MCF 10A (cell line): ENCODE data around the gene CA9. TPM values are rescaled to one million over a fixed set of nuclear protein-coding genes. Genes with fewer than 3 reads are reported as not detected.
A peak's percentile ranks its signal among the peaks of the same experiment; 100 is the strongest.

Source experiments
- BruUV-seq: library from RNA; stranded (reverse); fragments of 400-500 nt; replicated peaks from 2 replicates; lab custom pipeline; 2021; lab: Mats Ljungman, UMichigan
- CTCF ChIA-PET: fragments of 300-600 bp; sonication (Branson Sonifier 250); formaldehyde crosslinking; extraction: SDS; loops from one replicate; lab custom pipeline; 2021; ENCODE audit warnings: antibody characterized with exemption, inconsistent platforms; lab: Yijun Ruan, JAX
- POLR2A ChIA-PET: fragments of 300-600, 350-650 bp; sonication (Branson Sonifier 250); formaldehyde crosslinking; extraction: SDS; loops from one replicate; lab custom pipeline; 2020; ENCODE audit warnings: antibody characterized with exemption, inconsistent platforms; lab: Yijun Ruan, JAX
- DNase-seq: peaks from one replicate; pipeline ENCODE4 v3.0.0-alpha.2; 2018; ENCODE audit not compliant: unreplicated experiment
- H3K27ac Mint-ChIP-seq: one replicate; pipeline ENCODE4 v1.8.0; 2022; ENCODE audit warnings: mild to moderate bottlenecking, low read depth, mixed read lengths; ENCODE audit not compliant: unreplicated experiment
- H3K27me3 Mint-ChIP-seq: one replicate; pipeline ENCODE4 v1.8.0; 2022; ENCODE audit warnings: mixed read lengths; ENCODE audit not compliant: insufficient read depth, unreplicated experiment
- H3K36me3 Mint-ChIP-seq: one replicate; pipeline ENCODE4 v1.8.0; 2022; ENCODE audit warnings: mild to moderate bottlenecking, moderate library complexity, mixed read lengths; ENCODE audit not compliant: insufficient read depth, unreplicated experiment
- H3K4me1 Mint-ChIP-seq: one replicate; pipeline ENCODE4 v1.8.0; 2022; ENCODE audit warnings: mixed read lengths; ENCODE audit not compliant: insufficient read depth, unreplicated experiment
- H3K4me3 Mint-ChIP-seq: one replicate; pipeline ENCODE4 v1.8.0; 2022; ENCODE audit warnings: mild to moderate bottlenecking, moderate library complexity, mixed read lengths; ENCODE audit not compliant: unreplicated experiment
- H3K9me3 Mint-ChIP-seq: one replicate; pipeline ENCODE4 v1.8.0; 2022; ENCODE audit warnings: mixed read lengths; ENCODE audit not compliant: unreplicated experiment
- intact Hi-C: fragments of 100-400 bp; cut with micrococcal nuclease; formaldehyde crosslinking; loops from 2 replicates; pipeline ENCODE4 v1.14.1; 2022
- total RNA-seq: library from RNA; stranded (reverse); gene quantifications from 2 replicates; pipeline ENCODE4 v1.2.3, GENCODE V29; 2022
- TF ChIP-seq, protein P1 (sequence below): fragments of 200-600 bp; IDR thresholded peaks from one replicate; pipeline ENCODE4 v1.8.0; 2022; ENCODE audit warnings: antibody characterized with exemption, mild to moderate bottlenecking; ENCODE audit not compliant: unreplicated experiment

Gene CA9
- total RNA-seq, 1 experiment from 2014 or later: not detected

DNA sequence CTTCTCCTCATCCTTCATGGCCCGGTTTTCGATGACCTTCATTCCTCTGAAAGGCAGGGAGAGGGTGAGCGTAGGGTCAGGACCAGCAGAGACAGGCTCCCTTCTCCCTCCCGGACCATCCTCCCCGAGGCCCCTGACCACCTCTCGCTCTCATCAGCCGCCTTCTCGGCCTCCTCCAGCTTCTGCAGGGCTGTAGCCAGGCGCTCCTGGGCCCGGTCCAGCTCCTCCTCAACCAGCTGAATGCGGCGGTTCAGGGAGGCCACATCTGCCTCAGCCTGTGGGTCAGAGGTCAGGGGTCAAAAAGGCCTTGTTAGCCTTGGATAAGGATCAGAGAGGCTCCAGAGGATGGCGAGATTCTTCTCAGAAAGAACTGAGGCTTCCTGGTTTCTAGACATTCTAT is 11.8 kb downstream of the CA9 start:
- Mint-ChIP-seq H3K9me3 (no peaks in the 10 kb centered on the region), H3K27me3 (no peaks in the 10 kb centered on the region), H3K4me1 (peaks cover 33% of the 10 kb centered on the region), H3K27ac (no peak overlapping the region), H3K36me3 (peaks cover 52% of the 10 kb centered on the region), H3K4me3 (no peak overlapping the region)
- no TSS peak for BruUV-seq
- DNase-seq: no peak
- CTCF ChIA-PET: interaction anchor here (1.6 to 4.8 kb wide), 2 partner anchors 11 to 38 kb away, joined by 6 to 34 read pairs; no protein-coding TSS in a partner anchor
- intact Hi-C loops: no loop called here
- TF ChIP-seq, protein P1, sequence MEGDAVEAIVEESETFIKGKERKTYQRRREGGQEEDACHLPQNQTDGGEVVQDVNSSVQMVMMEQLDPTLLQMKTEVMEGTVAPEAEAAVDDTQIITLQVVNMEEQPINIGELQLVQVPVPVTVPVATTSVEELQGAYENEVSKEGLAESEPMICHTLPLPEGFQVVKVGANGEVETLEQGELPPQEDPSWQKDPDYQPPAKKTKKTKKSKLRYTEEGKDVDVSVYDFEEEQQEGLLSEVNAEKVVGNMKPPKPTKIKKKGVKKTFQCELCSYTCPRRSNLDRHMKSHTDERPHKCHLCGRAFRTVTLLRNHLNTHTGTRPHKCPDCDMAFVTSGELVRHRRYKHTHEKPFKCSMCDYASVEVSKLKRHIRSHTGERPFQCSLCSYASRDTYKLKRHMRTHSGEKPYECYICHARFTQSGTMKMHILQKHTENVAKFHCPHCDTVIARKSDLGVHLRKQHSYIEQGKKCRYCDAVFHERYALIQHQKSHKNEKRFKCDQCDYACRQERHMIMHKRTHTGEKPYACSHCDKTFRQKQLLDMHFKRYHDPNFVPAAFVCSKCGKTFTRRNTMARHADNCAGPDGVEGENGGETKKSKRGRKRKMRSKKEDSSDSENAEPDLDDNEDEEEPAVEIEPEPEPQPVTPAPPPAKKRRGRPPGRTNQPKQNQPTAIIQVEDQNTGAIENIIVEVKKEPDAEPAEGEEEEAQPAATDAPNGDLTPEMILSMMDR: no peak
- POLR2A ChIA-PET: interaction anchor here (0.9 to 1.1 kb wide), 2 partner anchors 63 to 606 kb away, joined by 3 to 4 read pairs; partner anchors contain the start of gene FANCG

DNA sequence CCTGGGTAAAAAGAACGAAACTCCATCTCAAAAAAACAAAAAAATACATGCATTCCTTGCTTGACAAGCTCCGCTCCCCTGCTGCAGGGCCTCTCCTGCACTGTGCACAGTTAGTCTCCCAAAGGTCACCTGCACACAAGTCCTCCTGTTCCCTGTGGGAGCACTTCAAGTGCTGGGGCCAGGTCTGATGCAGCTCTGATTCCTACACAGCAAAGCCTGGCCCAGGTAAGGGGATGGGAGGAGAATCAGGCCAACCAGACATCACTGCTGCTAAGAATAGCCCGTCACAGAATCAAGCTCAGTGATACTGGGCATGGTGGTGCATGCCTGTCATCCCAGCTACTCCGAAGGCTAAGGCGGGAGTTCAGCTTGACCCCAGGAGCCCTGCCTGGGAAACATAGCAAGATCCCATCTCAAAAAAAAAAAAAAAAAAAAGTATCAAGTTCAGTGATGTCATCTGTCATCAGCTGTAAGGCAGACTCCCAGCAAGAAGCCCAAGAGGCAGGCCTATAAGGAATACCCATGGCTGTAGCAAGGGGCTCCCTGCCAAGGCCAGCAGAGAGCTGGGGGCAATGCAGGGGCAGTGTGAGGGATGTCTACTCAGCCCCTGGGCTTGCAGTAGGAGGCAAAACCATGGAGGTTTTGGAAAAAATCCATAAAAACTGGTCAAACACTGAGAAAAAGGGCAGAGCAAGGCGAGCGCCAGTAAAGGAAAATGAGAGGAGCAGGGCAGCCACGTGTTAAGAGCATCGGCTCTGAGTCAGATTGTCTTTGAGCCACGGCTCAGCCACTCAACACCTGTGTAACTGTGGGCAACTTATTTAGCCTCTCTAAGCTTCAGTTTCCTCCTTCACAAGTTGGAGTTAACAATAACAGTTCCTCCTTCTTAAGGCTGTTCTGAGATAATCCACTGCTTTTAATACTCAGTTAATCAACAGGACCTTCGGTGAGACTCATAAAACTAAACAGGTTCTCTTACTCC is 12.8 kb downstream of the CA9 start:
- BruUV-seq: TSS peak; percentile 2
- POLR2A ChIA-PET: no interaction called here

DNA sequence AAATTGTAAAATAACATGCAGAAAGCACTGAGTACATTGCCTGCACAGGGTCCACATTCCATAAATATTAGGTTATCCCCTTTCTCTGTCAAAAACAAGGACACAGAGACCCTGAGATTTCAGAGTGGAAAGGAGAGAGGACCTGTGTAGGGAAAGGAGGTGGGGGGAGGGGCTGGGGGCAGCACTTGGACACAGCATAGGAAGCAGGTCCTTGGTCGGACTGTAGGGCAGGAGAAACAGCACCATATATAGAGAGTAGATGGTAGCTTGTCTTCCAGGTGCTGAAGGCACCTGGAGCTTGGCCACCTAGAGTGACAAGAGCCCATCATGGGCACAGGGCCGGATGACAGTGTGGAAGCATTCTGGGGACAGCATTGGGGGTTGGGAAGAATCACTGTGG is 13.6 kb downstream of the CA9 start:
- peaks cover 45% of the 10 kb centered on the region for H3K36me3 Mint-ChIP-seq
- no peaks in the 10 kb centered on the region for H3K27me3 Mint-ChIP-seq
- H3K27ac Mint-ChIP-seq: no peak overlapping the region
- H3K9me3 Mint-ChIP-seq: no peaks in the 10 kb centered on the region
- peaks cover 35% of the 10 kb centered on the region for H3K4me1 Mint-ChIP-seq
- ChIA-PET CTCF (interaction anchor here (0.8 to 2.4 kb wide), 5 partner anchors 9 to 42 kb away, joined by 3 to 12 read pairs (median 5); partner anchors contain the start of genes CCDC107 and RMRP), POLR2A (interaction anchor here (4.7 to 5.4 kb wide), 2 partner anchors 29 to 44 kb away, joined by 35 to 38 read pairs; partner anchors contain the start of genes CCDC107, CREB3, RMRP and TLN1)
- DNase-seq: no peak
- H3K4me3 Mint-ChIP-seq: peak overlapping the region; percentile 52
- intact Hi-C loops: no loop called here
- no TSS peak for BruUV-seq
- TF ChIP-seq, protein P1: no peak

More for the DNA sequence above, 12.8 kb downstream of the CA9 start:
- H3K4me1 Mint-ChIP-seq: peaks cover 37% of the 10 kb centered on the region
- H3K27ac Mint-ChIP-seq: no peak overlapping the region
- peaks cover 52% of the 10 kb centered on the region for H3K36me3 Mint-ChIP-seq
- no peaks in the 10 kb centered on the region for H3K9me3 Mint-ChIP-seq
- H3K4me3 Mint-ChIP-seq: no peak overlapping the region
- intact Hi-C loops: no loop called here
- H3K27me3 Mint-ChIP-seq: no peaks in the 10 kb centered on the region
- CTCF ChIA-PET: interaction anchor here (1.6 to 4.8 kb wide), 2 partner anchors 10 to 39 kb away, joined by 6 to 34 read pairs; no protein-coding TSS in a partner anchor
- DNase-seq: no peak
- TF ChIP-seq, protein P1: no peak
